Measurements from ENCODE around the gene COL24A1. TPM values are rescaled to one million over a fixed set of nuclear protein-coding genes. Genes with fewer than 3 reads are reported as not detected.
"Not testable (repeated sequence)": the region's sequence is repeated elsewhere in the genome, so short reads cannot be mapped to it uniquely, and the experiment has no call there.

The COL24A1 gene
- total RNA-seq, 1 experiment from 2014 or later = 0.08 TPM

DNA sequence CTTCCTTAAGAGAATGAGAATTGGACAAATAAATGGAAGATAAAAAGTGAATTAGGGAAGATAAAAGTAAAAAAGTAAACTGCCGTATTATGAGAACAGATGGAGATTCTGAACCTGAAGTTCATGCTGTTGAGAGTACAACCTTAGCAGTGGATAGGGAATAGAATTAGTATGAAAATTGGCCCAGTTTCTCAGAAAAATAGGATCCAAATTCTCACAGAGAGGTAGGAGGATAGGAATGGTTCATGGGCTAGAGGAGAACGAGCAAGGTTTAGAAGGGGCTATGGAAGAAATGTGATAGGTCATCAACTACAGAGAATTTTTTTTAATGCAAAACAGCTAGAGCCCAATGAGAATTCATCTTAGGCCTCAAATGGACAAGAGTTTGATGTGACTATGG, 42.3 kb downstream of the COL24A1 start:
- in situ Hi-C loops (cut with HindIII; ENCODE audit: low pct_unique_long_range_greater_than_20kb, low sequenced_read_pairs) = no loop called here
- ChIA-PET CTCF (interaction anchor here (0.7 kb wide), 1 partner anchor 1442 kb away, joined by 3 read pairs; no protein-coding TSS in a partner anchor), POLR2A (no interaction called here)
- Histone ChIP-seq H3K27ac (ENCODE audit: low read length) (no peak overlapping the region), H3K36me3 (ENCODE audit: control insufficient read depth, insufficient read depth, low read length) (no peaks in the 10 kb centered on the region), H3K4me3 (ENCODE audit: low read depth in 2 of 2, low read length in 2 of 2) (no peak overlapping the region), H3K9me3 (ENCODE audit: control insufficient read depth, insufficient read depth, low read depth, low read length) (no peaks in the 10 kb centered on the region), H3K27me3 (ENCODE audit: control insufficient read depth, insufficient read depth, low read length) (peaks cover 12% of the 10 kb centered on the region; the same call in 1 of the 2 replicates), H3K4me1 (ENCODE audit: control insufficient read depth, insufficient read depth, low read length) (no peaks in the 10 kb centered on the region)
- ATAC-seq (no peak), DNase-seq (ENCODE audit: low read depth, low spot score) (no peak)
- no TSS peak for BruUV-seq (replicated peaks)
- intact Hi-C loops (cut with micrococcal nuclease; ENCODE audit: unreplicated experiment) = no loop called here
- TF ChIP-seq SIN3A (IDR thresholded peaks at IDR 0.05; ENCODE audit: borderline replicate concordance, insufficient read depth, low read depth, low read length) (no peak), TCF7L2 (IDR thresholded peaks at IDR 0.05; ENCODE audit: low read depth, low read length) (no peak), POLR2AphosphoS5 (IDR thresholded peaks at IDR 0.05; ENCODE audit: low read depth, low read length) (no peak)
- TF ChIP-seq, protein P1, sequence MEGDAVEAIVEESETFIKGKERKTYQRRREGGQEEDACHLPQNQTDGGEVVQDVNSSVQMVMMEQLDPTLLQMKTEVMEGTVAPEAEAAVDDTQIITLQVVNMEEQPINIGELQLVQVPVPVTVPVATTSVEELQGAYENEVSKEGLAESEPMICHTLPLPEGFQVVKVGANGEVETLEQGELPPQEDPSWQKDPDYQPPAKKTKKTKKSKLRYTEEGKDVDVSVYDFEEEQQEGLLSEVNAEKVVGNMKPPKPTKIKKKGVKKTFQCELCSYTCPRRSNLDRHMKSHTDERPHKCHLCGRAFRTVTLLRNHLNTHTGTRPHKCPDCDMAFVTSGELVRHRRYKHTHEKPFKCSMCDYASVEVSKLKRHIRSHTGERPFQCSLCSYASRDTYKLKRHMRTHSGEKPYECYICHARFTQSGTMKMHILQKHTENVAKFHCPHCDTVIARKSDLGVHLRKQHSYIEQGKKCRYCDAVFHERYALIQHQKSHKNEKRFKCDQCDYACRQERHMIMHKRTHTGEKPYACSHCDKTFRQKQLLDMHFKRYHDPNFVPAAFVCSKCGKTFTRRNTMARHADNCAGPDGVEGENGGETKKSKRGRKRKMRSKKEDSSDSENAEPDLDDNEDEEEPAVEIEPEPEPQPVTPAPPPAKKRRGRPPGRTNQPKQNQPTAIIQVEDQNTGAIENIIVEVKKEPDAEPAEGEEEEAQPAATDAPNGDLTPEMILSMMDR (IDR thresholded peaks at IDR 0.05) = no peak
- TF ChIP-seq, protein P2, sequence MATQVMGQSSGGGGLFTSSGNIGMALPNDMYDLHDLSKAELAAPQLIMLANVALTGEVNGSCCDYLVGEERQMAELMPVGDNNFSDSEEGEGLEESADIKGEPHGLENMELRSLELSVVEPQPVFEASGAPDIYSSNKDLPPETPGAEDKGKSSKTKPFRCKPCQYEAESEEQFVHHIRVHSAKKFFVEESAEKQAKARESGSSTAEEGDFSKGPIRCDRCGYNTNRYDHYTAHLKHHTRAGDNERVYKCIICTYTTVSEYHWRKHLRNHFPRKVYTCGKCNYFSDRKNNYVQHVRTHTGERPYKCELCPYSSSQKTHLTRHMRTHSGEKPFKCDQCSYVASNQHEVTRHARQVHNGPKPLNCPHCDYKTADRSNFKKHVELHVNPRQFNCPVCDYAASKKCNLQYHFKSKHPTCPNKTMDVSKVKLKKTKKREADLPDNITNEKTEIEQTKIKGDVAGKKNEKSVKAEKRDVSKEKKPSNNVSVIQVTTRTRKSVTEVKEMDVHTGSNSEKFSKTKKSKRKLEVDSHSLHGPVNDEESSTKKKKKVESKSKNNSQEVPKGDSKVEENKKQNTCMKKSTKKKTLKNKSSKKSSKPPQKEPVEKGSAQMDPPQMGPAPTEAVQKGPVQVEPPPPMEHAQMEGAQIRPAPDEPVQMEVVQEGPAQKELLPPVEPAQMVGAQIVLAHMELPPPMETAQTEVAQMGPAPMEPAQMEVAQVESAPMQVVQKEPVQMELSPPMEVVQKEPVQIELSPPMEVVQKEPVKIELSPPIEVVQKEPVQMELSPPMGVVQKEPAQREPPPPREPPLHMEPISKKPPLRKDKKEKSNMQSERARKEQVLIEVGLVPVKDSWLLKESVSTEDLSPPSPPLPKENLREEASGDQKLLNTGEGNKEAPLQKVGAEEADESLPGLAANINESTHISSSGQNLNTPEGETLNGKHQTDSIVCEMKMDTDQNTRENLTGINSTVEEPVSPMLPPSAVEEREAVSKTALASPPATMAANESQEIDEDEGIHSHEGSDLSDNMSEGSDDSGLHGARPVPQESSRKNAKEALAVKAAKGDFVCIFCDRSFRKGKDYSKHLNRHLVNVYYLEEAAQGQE (IDR thresholded peaks at IDR 0.05; ENCODE audit: insufficient read depth in 1 of 2, low read depth in 2 of 2, low read length in 1 of 2) = no peak

DNA sequence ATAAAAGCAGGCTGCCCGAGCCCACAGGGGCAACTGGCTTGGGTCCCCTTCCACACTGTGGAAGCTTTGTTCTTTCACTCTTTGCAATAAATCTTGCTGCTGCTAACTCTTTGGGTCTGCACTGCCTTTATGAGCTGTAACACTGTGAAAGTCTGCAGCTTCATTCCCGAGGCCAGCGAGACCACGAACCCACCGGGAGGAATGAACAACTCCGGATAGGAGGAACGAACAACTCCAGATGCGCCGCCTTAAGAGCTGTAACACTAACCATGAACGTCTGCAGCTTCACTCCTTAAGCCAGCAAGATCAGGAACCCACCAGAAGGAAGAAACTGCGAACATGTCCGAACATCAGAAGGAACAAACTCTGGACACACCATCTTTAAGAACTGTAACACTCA, 45.0 kb downstream of the COL24A1 start:
- DNase-seq (ENCODE audit: low read depth, low spot score); in situ Hi-C loops (cut with HindIII; ENCODE audit: low pct_unique_long_range_greater_than_20kb, low sequenced_read_pairs); H3K9me3 ChIP-seq (ENCODE audit: control insufficient read depth, insufficient read depth, low read depth, low read length); H3K36me3 ChIP-seq (ENCODE audit: control insufficient read depth, insufficient read depth, low read length); ATAC-seq; BruUV-seq (replicated peaks); H3K27ac ChIP-seq (ENCODE audit: low read length); intact Hi-C loops (cut with micrococcal nuclease; ENCODE audit: unreplicated experiment); H3K4me1 ChIP-seq (ENCODE audit: control insufficient read depth, insufficient read depth, low read length); H3K4me3 ChIP-seq (ENCODE audit: low read depth in 2 of 2, low read length in 2 of 2); CTCF ChIA-PET: not testable (repeated sequence)
- peaks cover 12% of the 10 kb centered on the region; the same call in 1 of the 2 replicates for H3K27me3 ChIP-seq (ENCODE audit: control insufficient read depth, insufficient read depth, low read length)
- POLR2A ChIA-PET = interaction anchor here (1.0 kb wide), 1 partner anchor 17 kb away, joined by 4 read pairs; no protein-coding TSS in a partner anchor

DNA sequence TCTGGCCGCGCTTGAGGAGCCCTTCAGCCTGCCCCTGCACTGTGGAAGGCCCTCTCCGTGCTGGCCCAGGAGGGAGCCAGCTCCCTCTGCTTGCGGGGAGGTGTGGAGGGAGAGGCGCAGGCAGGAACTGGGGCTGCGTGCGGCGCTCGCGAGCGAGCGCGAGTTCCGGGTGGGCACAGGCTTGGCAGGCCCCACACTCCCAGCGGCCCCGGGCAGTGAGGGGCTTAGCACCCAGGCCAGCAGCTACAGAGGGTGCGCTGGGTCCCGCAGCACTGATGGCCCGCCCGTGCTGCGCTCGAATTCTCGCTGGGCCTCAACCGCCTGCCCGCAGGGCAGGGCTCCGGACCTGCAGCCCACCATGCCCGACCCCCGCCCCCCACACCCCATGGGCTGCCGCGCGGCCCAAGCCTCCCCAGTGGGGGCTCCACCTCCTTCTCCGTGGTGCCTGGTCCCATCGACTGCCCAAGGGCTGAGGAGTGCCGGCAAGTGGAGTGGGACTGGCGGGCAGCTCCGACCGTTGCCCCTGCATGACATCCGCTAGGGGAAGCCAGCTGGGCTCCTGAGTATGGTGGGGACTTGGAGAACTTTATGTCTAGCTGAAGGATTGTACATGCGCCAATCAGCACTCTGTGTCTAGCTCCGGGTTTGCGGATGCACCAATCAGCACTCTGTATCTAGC, 46.0 kb downstream of the COL24A1 start:
- TF ChIP-seq, protein P1 (IDR thresholded peaks at IDR 0.05) = no peak
- TF ChIP-seq, protein P2 (IDR thresholded peaks at IDR 0.05; ENCODE audit: insufficient read depth in 1 of 2, low read depth in 2 of 2, low read length in 1 of 2) = no peak
- TF ChIP-seq POLR2AphosphoS5 (IDR thresholded peaks at IDR 0.05; ENCODE audit: low read depth, low read length) (no peak), SIN3A (IDR thresholded peaks at IDR 0.05; ENCODE audit: borderline replicate concordance, insufficient read depth, low read depth, low read length) (no peak), TCF7L2 (IDR thresholded peaks at IDR 0.05; ENCODE audit: low read depth, low read length) (no peak)
- CTCF ChIA-PET = no interaction called here
- BruUV-seq (replicated peaks) = no TSS peak
- ATAC-seq = no peak
- H3K27me3 ChIP-seq (ENCODE audit: control insufficient read depth, insufficient read depth, low read length) = peaks cover 10% of the 10 kb centered on the region; the same call in 1 of the 2 replicates
- no peaks in the 10 kb centered on the region for H3K36me3 ChIP-seq (ENCODE audit: control insufficient read depth, insufficient read depth, low read length)
- H3K9me3 ChIP-seq (ENCODE audit: control insufficient read depth, insufficient read depth, low read depth, low read length) = no peaks in the 10 kb centered on the region
- H3K4me3 ChIP-seq (ENCODE audit: low read depth in 2 of 2, low read length in 2 of 2) = no peak overlapping the region
- H3K4me1 ChIP-seq (ENCODE audit: control insufficient read depth, insufficient read depth, low read length) = no peaks in the 10 kb centered on the region
- POLR2A ChIA-PET = no interaction called here
- intact Hi-C loops (cut with micrococcal nuclease; ENCODE audit: unreplicated experiment) = no loop called here
- no peak overlapping the region for H3K27ac ChIP-seq (ENCODE audit: low read length)
- in situ Hi-C loops (cut with HindIII; ENCODE audit: low pct_unique_long_range_greater_than_20kb, low sequenced_read_pairs) = no loop called here
- no peak for DNase-seq (ENCODE audit: low read depth, low spot score)

All from Panc1 (cell line).